Measurements from ENCODE around the gene RTN4.
"Not testable (repeated sequence)": the region's sequence is repeated elsewhere in the genome, so short reads cannot be mapped to it uniquely, and the experiment has no call there.

The RTN4 gene

GRCh38 chr2:55000341-55000740 lies 49.9 kb downstream of the RTN4 start:
- TF ChIP-seq, protein P1, sequence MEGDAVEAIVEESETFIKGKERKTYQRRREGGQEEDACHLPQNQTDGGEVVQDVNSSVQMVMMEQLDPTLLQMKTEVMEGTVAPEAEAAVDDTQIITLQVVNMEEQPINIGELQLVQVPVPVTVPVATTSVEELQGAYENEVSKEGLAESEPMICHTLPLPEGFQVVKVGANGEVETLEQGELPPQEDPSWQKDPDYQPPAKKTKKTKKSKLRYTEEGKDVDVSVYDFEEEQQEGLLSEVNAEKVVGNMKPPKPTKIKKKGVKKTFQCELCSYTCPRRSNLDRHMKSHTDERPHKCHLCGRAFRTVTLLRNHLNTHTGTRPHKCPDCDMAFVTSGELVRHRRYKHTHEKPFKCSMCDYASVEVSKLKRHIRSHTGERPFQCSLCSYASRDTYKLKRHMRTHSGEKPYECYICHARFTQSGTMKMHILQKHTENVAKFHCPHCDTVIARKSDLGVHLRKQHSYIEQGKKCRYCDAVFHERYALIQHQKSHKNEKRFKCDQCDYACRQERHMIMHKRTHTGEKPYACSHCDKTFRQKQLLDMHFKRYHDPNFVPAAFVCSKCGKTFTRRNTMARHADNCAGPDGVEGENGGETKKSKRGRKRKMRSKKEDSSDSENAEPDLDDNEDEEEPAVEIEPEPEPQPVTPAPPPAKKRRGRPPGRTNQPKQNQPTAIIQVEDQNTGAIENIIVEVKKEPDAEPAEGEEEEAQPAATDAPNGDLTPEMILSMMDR (IDR thresholded peaks at IDR 0.05; ENCODE audit: low read depth, low read length, missing control alignments): no peak
- no peak overlapping the region for H3K4me3 ChIP-seq (replicated peaks; ENCODE audit: low read depth, low read length)
- DNase-seq (ENCODE audit: extremely low read depth, low read depth): no peak

- TF ChIP-seq, protein P1 (IDR thresholded peaks at IDR 0.05; ENCODE audit: low read depth, low read length, missing control alignments): no peak
- H3K4me3 ChIP-seq (replicated peaks; ENCODE audit: low read depth, low read length): no peak overlapping the region
- peak; percentile 36 for DNase-seq (ENCODE audit: extremely low read depth, low read depth)
Observed at GRCh38 chr2:54999182-54999581, 51.1 kb downstream of the RTN4 start.

GRCh38 chr2:54997826-54998225 lies 52.4 kb downstream of the RTN4 start:
- TF ChIP-seq, protein P1 (IDR thresholded peaks at IDR 0.05; ENCODE audit: low read depth, low read length, missing control alignments): no peak
- DNase-seq (ENCODE audit: extremely low read depth, low read depth): no peak
- H3K4me3 ChIP-seq (replicated peaks; ENCODE audit: low read depth, low read length): no peak overlapping the region

- no peak for DNase-seq (ENCODE audit: extremely low read depth, low read depth)
- no peak overlapping the region for H3K4me3 ChIP-seq (replicated peaks; ENCODE audit: low read depth, low read length)
- TF ChIP-seq, protein P1 (IDR thresholded peaks at IDR 0.05; ENCODE audit: low read depth, low read length, missing control alignments): no peak
Observed at GRCh38 chr2:54995553-54995952, 54.7 kb downstream of the RTN4 start.

- not testable (repeated sequence) for DNase-seq (ENCODE audit: extremely low read depth, low read depth); H3K4me3 ChIP-seq (replicated peaks; ENCODE audit: low read depth, low read length)
Observed at GRCh38 chr2:54990694-54991093, 59.6 kb downstream of the RTN4 start.

- no peak for DNase-seq (ENCODE audit: extremely low read depth, low read depth)
Observed at GRCh38 chr2:54988612-54989011, 61.6 kb downstream of the RTN4 start.

GRCh38 chr2:54986264-54986663 lies 64.0 kb downstream of the RTN4 start:
- DNase-seq (ENCODE audit: extremely low read depth, low read depth): no peak

More at GRCh38 chr2:54988612-54989011, 61.6 kb downstream of the RTN4 start:
- TF ChIP-seq, protein P1 (IDR thresholded peaks at IDR 0.05; ENCODE audit: low read depth, low read length, missing control alignments): no peak
- H3K4me3 ChIP-seq (replicated peaks; ENCODE audit: low read depth, low read length): no peak overlapping the region

More at GRCh38 chr2:54986264-54986663, 64.0 kb downstream of the RTN4 start:
- TF ChIP-seq, protein P1 (IDR thresholded peaks at IDR 0.05; ENCODE audit: low read depth, low read length, missing control alignments): no peak
- H3K4me3 ChIP-seq (replicated peaks; ENCODE audit: low read depth, low read length): no peak overlapping the region

Data from HFF-Myc (cell line).